ENCODE results near the gene SDF2L1.

- TF ChIP-seq SMC3 (IDR thresholded peaks at IDR 0.05; ENCODE audit: borderline replicate concordance, low read length) (no peak), E2F4 (IDR thresholded peaks at IDR 0.05; ENCODE audit: low read depth, low read length) (no peak), ZNF217 (IDR thresholded peaks at IDR 0.05) (no peak)
Observed at GRCh38 chr22:21621025-21621424, 21.1 kb upstream of the SDF2L1 start.

Data from GM12878 (cell line).